ENCODE measurements around the gene ZNF12. TPM values are rescaled to one million over a fixed set of nuclear protein-coding genes. Genes with fewer than 3 reads are reported as not detected.
A peak's percentile ranks its signal among the peaks of the same experiment; 100 is the strongest.

Gene ZNF12
- total RNA-seq, 4 donors from 2014 or later = 20.5 to 32.2 (median 24.9) TPM

DNA sequence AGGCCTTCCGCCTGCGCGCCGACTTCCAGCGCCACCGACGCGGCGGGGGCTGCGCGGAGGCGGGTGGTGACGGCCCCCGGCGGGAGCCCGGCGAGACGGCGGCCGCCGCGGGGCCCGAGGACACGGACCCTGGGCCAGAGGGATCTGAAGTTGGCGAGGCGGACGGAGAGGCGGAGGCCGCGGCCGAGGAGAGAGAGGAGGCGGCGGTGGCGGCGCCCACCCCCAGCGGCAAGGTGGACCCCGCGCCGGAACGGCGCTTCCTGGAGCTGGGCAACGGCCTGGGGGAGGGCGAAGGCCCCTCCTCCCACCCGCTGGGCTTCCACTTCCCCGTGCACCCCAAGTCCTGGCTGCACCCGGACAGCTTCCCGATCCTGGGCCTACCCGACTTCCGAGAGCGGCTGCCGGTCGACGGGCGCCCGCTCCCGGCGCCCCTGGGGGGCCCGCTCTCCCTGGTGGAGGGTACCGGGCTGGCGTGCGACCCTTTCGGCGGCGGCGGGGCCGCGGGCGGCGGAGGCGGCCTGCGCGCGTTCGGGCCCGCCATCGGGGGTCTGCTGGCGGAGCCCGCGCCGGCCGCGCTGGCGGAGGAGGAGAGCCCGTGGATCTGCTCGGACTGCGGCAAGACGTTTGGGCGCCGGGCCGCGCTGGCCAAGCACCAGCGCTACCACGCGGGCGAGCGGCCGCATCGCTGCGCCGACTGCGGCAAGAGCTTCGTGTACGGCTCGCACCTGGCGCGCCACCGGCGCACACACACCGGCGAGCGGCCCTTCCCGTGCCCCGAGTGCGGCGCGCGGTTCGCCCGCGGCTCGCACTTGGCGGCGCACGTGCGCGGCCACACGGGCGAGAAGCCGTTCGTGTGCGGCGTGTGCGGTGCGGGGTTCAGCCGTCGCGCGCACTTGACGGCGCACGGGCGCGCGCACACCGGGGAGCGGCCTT, 53.4 kb downstream of the ZNF12 start:
- peaks cover 0 to 3% (median 0%) of the 10 kb centered on the region in 4 donors for H3K9me3 ChIP-seq
- no peaks in the 10 kb centered on the region for H3K27me3 ChIP-seq
- no peaks in the 10 kb centered on the region for H3K4me1 ChIP-seq
- peaks cover 0 to 66% (median 0%) of the 10 kb centered on the region in 3 donors for H3K36me3 ChIP-seq
- no peak for TF ChIP-seq POLR2A (IDR thresholded peaks at IDR 0.05)
- TF ChIP-seq CTCF (IDR thresholded peaks at IDR 0.05) = no peak
- peak in 1 of 3 donors; percentile 40 for DNase-seq
- no peak overlapping the region for H3K27ac ChIP-seq
- H3K4me3 ChIP-seq = no peak overlapping the region

- Histone ChIP-seq H3K4me3 (no peak overlapping the region), H3K9me3 (peaks cover 0 to 3% (median 0%) of the 10 kb centered on the region in 4 donors), H3K4me1 (no peaks in the 10 kb centered on the region), H3K36me3 (peaks cover 0 to 69% (median 0%) of the 10 kb centered on the region in 3 donors), H3K27ac (no peak overlapping the region), H3K27me3 (no peaks in the 10 kb centered on the region)
- TF ChIP-seq POLR2A (IDR thresholded peaks at IDR 0.05) (no peak), CTCF (IDR thresholded peaks at IDR 0.05) (no peak)
- peak in 1 of 3 donors; percentile 38 for DNase-seq
These were observed 54.2 kb downstream of the ZNF12 start for GRCh38 chr7:6652446-6653011.

DNA sequence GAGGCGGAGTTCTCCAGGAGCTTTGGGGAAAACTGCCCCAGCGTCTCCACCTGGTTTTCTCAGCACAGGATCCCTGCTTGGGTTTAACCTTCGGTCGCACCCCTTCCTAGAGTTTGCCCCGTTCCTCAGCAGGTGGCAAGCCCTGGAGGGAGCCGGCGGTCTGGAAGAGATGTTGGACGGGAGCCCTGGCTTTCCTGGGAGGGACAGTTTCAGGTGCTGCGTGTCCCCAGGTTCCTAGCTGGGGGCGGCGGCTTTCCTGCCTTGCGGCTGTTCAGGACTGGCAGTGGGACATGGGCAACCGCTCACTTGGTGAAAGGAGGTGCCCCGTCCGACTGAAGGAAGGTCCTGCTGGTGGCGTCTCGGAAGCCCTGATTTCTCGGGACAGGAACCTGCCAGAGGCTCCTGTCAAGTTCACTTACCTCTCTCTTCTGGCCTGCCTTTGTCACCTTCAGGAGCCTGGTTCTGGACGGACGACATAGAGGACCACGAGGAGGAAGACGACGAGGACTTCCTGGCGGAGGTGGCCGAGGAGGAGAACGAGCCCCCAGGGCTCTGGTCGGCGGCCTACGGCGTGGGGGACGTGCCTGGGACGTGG, 54.8 kb downstream of the ZNF12 start:
- Histone ChIP-seq H3K36me3 (peaks cover 0 to 75% (median 0%) of the 10 kb centered on the region in 3 donors), H3K4me1 (no peaks in the 10 kb centered on the region), H3K9me3 (peaks cover 0 to 3% (median 0%) of the 10 kb centered on the region in 4 donors), H3K4me3 (no peak overlapping the region), H3K27me3 (no peaks in the 10 kb centered on the region), H3K27ac (no peak overlapping the region)
- TF ChIP-seq CTCF (IDR thresholded peaks at IDR 0.05) = no peak
- no peak for TF ChIP-seq POLR2A (IDR thresholded peaks at IDR 0.05)
- peak in 1 of 3 donors; percentile 46 for DNase-seq

- Histone ChIP-seq H3K27ac (no peak overlapping the region), H3K36me3 (peaks cover 0 to 84% (median 0%) of the 10 kb centered on the region in 3 donors), H3K4me3 (no peak overlapping the region), H3K27me3 (no peaks in the 10 kb centered on the region), H3K9me3 (peaks cover 0 to 3% (median 0%) of the 10 kb centered on the region in 4 donors), H3K4me1 (no peaks in the 10 kb centered on the region)
- no peak for TF ChIP-seq CTCF (IDR thresholded peaks at IDR 0.05)
- no peak for TF ChIP-seq POLR2A (IDR thresholded peaks at IDR 0.05)
- DNase-seq = peak in 1 of 3 donors; percentile 43
These were observed 56.2 kb downstream of the ZNF12 start for GRCh38 chr7:6650521-6651011.

- no peak overlapping the region for H3K27ac ChIP-seq
- no peak overlapping the region for H3K4me3 ChIP-seq
- DNase-seq = peak in 1 of 3 donors; percentile 3
- peaks cover 0 to 84% (median 0%) of the 10 kb centered on the region in 3 donors for H3K36me3 ChIP-seq
- no peaks in the 10 kb centered on the region for H3K27me3 ChIP-seq
- peaks cover 0 to 3% (median 0%) of the 10 kb centered on the region in 4 donors for H3K9me3 ChIP-seq
- H3K4me1 ChIP-seq = no peaks in the 10 kb centered on the region
- TF ChIP-seq POLR2A (IDR thresholded peaks at IDR 0.05) = no peak
- no peak for TF ChIP-seq CTCF (IDR thresholded peaks at IDR 0.05)
These were observed 56.7 kb downstream of the ZNF12 start for GRCh38 chr7:6650086-6650485.
